HG03520 (cell line): ENCODE measurements around the gene LIMK2.

Source experiments
- ATAC-seq: cut with Tn5 transposase; IDR thresholded peaks from one replicate; pipeline ENCODE4 v1.9.1; 2021; ENCODE audit warnings: mild to moderate bottlenecking, moderate library complexity; ENCODE audit not compliant: unreplicated experiment

The LIMK2 gene

GRCh38 chr22:31327806-31328543 lies 115.9 kb downstream of the LIMK2 start:
- no peak for ATAC-seq

GRCh38 chr22:31328544-31328960 lies 116.5 kb downstream of the LIMK2 start:
- no peak for ATAC-seq

GRCh38 chr22:31329029-31329428 lies 116.9 kb downstream of the LIMK2 start:
- no peak for ATAC-seq
